SK-N-SH treated with all-trans-retinoic acid at 6 μM for 48 hours (cell line): ENCODE measurements around the gene BRF1.

Source experiments
- ATAC-seq: fragments of 200-7000 bp; cut with Tn5 transposase; 3 replicates; pipeline ENCODE4 v1.9.1; 2020; ENCODE audit warnings: mild to moderate bottlenecking, moderate library complexity
- BACH2 ChIP-seq: fragments of 250-450 bp; sonication (Bioruptor Pico); IDR thresholded peaks from 2 replicates; pipeline ENCODE4 v1.9.0; 2021; ENCODE audit warnings: mild to moderate bottlenecking, borderline replicate concordance
- CREB5 ChIP-seq: fragments of 250-450 bp; sonication (Bioruptor Pico); IDR thresholded peaks from 2 replicates; pipeline ENCODE4 v1.5.1; 2020; ENCODE audit warnings: low read depth, mild to moderate bottlenecking, moderate library complexity
- CSDC2 ChIP-seq: fragments of 250-450 bp; sonication (Bioruptor Pico); IDR thresholded peaks from 2 replicates; pipeline ENCODE4 v1.5.0; 2020; ENCODE audit warnings: mild to moderate bottlenecking, moderate library complexity
- ESRRG ChIP-seq: fragments of 250-450 bp; sonication (Bioruptor Pico); IDR thresholded peaks from 2 replicates; pipeline ENCODE4 v1.6.1; 2021; ENCODE audit warnings: mild to moderate bottlenecking
- GLIS3 ChIP-seq: fragments of 250-450 bp; sonication (Bioruptor Pico); IDR thresholded peaks from 2 replicates; pipeline ENCODE4 v1.5.0; 2020; ENCODE audit warnings: mild to moderate bottlenecking, moderate library complexity
- ISL1 ChIP-seq: fragments of 250-450 bp; sonication (Bioruptor Pico); IDR thresholded peaks from 2 replicates; pipeline ENCODE4 v2.1.2; 2022; ENCODE audit warnings: mild to moderate bottlenecking, moderate library complexity
- OSR1 ChIP-seq: fragments of 250-450 bp; sonication (Bioruptor Pico); IDR thresholded peaks from 2 replicates; pipeline ENCODE4 v1.8.0; 2022; ENCODE audit warnings: moderate library complexity, mild to moderate bottlenecking, inconsistent platforms
- PATZ1 ChIP-seq: fragments of 250-450 bp; sonication (Bioruptor Pico); IDR thresholded peaks from 2 replicates; pipeline ENCODE4 v1.8.0; 2020; ENCODE audit warnings: mild to moderate bottlenecking, moderate library complexity, borderline replicate concordance
- PPARA ChIP-seq: fragments of 250-450 bp; sonication (Bioruptor Pico); IDR thresholded peaks from 2 replicates; pipeline ENCODE4 v1.5.0; 2020; ENCODE audit warnings: mild to moderate bottlenecking, borderline replicate concordance
- RARB ChIP-seq: fragments of 250-450 bp; sonication (Bioruptor Pico); IDR thresholded peaks from 2 replicates; pipeline ENCODE4 v1.8.0; 2021; ENCODE audit warnings: mild to moderate bottlenecking, moderate library complexity
- SNAI2 ChIP-seq: fragments of 250-450 bp; sonication (Bioruptor Pico); IDR thresholded peaks from 2 replicates; pipeline ENCODE4 v1.5.0; 2020; ENCODE audit warnings: mild to moderate bottlenecking, moderate library complexity
- TCF4 ChIP-seq: fragments of 250-450 bp; sonication (Bioruptor Pico); IDR thresholded peaks from 2 replicates; pipeline ENCODE4 v1.8.0; 2021; ENCODE audit warnings: mild to moderate bottlenecking, moderate library complexity, borderline replicate concordance
- TOX ChIP-seq: fragments of 250-450 bp; sonication (Bioruptor Pico); IDR thresholded peaks from 2 replicates; pipeline ENCODE4 v1.8.0; 2021; ENCODE audit warnings: mild to moderate bottlenecking, moderate library complexity, borderline replicate concordance
- TSHZ2 ChIP-seq: fragments of 250-450 bp; sonication (Bioruptor Pico); IDR thresholded peaks from 2 replicates; pipeline ENCODE4 v1.5.0; 2020; ENCODE audit warnings: mild to moderate bottlenecking, moderate library complexity
- ZFP3 ChIP-seq: fragments of 250-450 bp; sonication (Bioruptor Pico); IDR thresholded peaks from 2 replicates; pipeline ENCODE4 v1.5.0; 2020; ENCODE audit warnings: mild to moderate bottlenecking, moderate library complexity
- ZNF565 ChIP-seq: fragments of 450-650 bp; formaldehyde crosslinking; conservative IDR thresholded peaks from 2 replicates; pipeline ENCODE4 v1.5.0; 2020; ENCODE audit warnings: low read depth, mild to moderate bottlenecking, moderate library complexity
- ZNF8 ChIP-seq: fragments of 450-650 bp; formaldehyde crosslinking; IDR thresholded peaks from 2 replicates; pipeline ENCODE4 v1.5.0; 2020; ENCODE audit warnings: mild to moderate bottlenecking, moderate library complexity

The BRF1 gene

GRCh38 chr14:105285174-105285573 lies 15.6 kb downstream of the BRF1 start:
- no peak for TF ChIP-seq ZFP3 (CRISPR knock-in tag)
- no peak for TF ChIP-seq ZNF565 (CRISPR knock-in tag)
- no peak for ATAC-seq

GRCh38 chr14:105283899-105284298 lies 16.9 kb downstream of the BRF1 start:
- TF ChIP-seq OSR1 (CRISPR knock-in tag) (no peak), PPARA (CRISPR knock-in tag) (no peak), BACH2 (CRISPR knock-in tag) (no peak), ZNF565 (CRISPR knock-in tag) (no peak), ESRRG (no peak), PATZ1 (CRISPR knock-in tag) (no peak), CSDC2 (CRISPR knock-in tag) (no peak), SNAI2 (CRISPR knock-in tag) (no peak)

GRCh38 chr14:105283028-105283427 lies 17.8 kb downstream of the BRF1 start:
- no peak for ATAC-seq
- TF ChIP-seq TOX (CRISPR knock-in tag): no peak
- no peak for TF ChIP-seq SNAI2 (CRISPR knock-in tag)
- no peak for TF ChIP-seq TSHZ2 (CRISPR knock-in tag)

More at GRCh38 chr14:105283899-105284298, 16.9 kb downstream of the BRF1 start:
- no peak for ATAC-seq

GRCh38 chr14:105282098-105282725 lies 18.6 kb downstream of the BRF1 start:
- TF ChIP-seq PPARA (CRISPR knock-in tag): no peak
- no peak for TF ChIP-seq CSDC2 (CRISPR knock-in tag)
- TF ChIP-seq BACH2 (CRISPR knock-in tag): no peak
- TF ChIP-seq PATZ1 (CRISPR knock-in tag): no peak
- TF ChIP-seq ZNF565 (CRISPR knock-in tag): no peak
- no peak for TF ChIP-seq SNAI2 (CRISPR knock-in tag)
- no peak for TF ChIP-seq ISL1 (CRISPR knock-in tag)
- no peak for TF ChIP-seq ZNF8
- no peak for TF ChIP-seq TOX (CRISPR knock-in tag)
- no peak for TF ChIP-seq TCF4 (CRISPR knock-in tag)
- no peak for TF ChIP-seq CREB5
- no peak for TF ChIP-seq ESRRG
- TF ChIP-seq OSR1 (CRISPR knock-in tag): no peak
- TF ChIP-seq RARB: no peak
- TF ChIP-seq GLIS3: no peak
- TF ChIP-seq ZFP3 (CRISPR knock-in tag): no peak
- ATAC-seq: no peak
